Liver (tissue), 3 donors: ENCODE measurements around the gene RBM18.

Source experiments
- EGR1 ChIP-seq, 2 donors: IDR thresholded peaks; 2 replicates each; pipeline ENCODE4 v1.6.1; 2016 to 2018; ENCODE audit warnings: antibody characterized with exemption in 2 of 2, low read depth in 2 of 2
- GABPA ChIP-seq, 2 donors: IDR thresholded peaks in 1 of 2; conservative IDR thresholded peaks in 1 of 2; 2 replicates each; pipeline ENCODE4 v1.6.1; 2016; ENCODE audit warnings: antibody characterized with exemption in 2 of 2, mild to moderate bottlenecking in 1 of 2, moderate library complexity in 1 of 2
- HNF4G ChIP-seq: IDR thresholded peaks from 2 replicates; pipeline ENCODE4 v1.6.1; 2016; ENCODE audit warnings: antibody characterized with exemption
- JUND ChIP-seq, 2 donors: IDR thresholded peaks; 2 replicates each; pipeline ENCODE4 v1.6.1; 2016; ENCODE audit warnings: antibody characterized with exemption in 2 of 2
- MAX ChIP-seq: IDR thresholded peaks from 2 replicates; pipeline ENCODE4 v1.6.1; 2016; ENCODE audit warnings: antibody characterized with exemption
- RAD21 ChIP-seq, 2 donors: IDR thresholded peaks; 2 replicates each; pipeline ENCODE4 v1.6.1; 2016; ENCODE audit warnings: antibody characterized with exemption in 2 of 2, mild to moderate bottlenecking in 2 of 2
- RXRA ChIP-seq, 2 donors: IDR thresholded peaks; 2 replicates each; pipeline ENCODE4 v1.6.1; 2017 to 2018; ENCODE audit warnings: antibody characterized with exemption in 2 of 2, mild to moderate bottlenecking in 1 of 2
- SP1 ChIP-seq: IDR thresholded peaks from 2 replicates; pipeline ENCODE4 v1.6.1; 2018; ENCODE audit warnings: antibody characterized with exemption, mild to moderate bottlenecking
- TAF1 ChIP-seq: conservative IDR thresholded peaks from 2 replicates; pipeline ENCODE4 v1.6.1; 2016; ENCODE audit warnings: antibody characterized with exemption, mild to moderate bottlenecking
- YY1 ChIP-seq: IDR thresholded peaks from 2 replicates; pipeline ENCODE4 v1.6.1; 2016; ENCODE audit warnings: antibody characterized with exemption, mild to moderate bottlenecking
- TF ChIP-seq, protein P1 (sequence below): fragments of 150-350 bp; IDR thresholded peaks from 2 replicates; pipeline ENCODE4 v1.5.1; 2017; ENCODE audit warnings: improper control_type of control experiment, low read depth, low read length; ENCODE audit not compliant: missing input control
- TF ChIP-seq, protein P2 (sequence below): IDR thresholded peaks from 2 replicates; pipeline ENCODE4 v1.6.1; 2016; ENCODE audit warnings: antibody characterized with exemption
- TF ChIP-seq, protein P3 (sequence below): IDR thresholded peaks from 2 replicates; pipeline ENCODE4 v1.6.1; 2016; ENCODE audit warnings: antibody characterized with exemption, mild to moderate bottlenecking
- TF ChIP-seq, protein P4 (sequence below): IDR thresholded peaks from 2 replicates; pipeline ENCODE4 v1.6.1; 2016; ENCODE audit warnings: antibody characterized with exemption
- donor health status: healthy.
- donor health status: healthy.

- TF ChIP-seq, protein P1, sequence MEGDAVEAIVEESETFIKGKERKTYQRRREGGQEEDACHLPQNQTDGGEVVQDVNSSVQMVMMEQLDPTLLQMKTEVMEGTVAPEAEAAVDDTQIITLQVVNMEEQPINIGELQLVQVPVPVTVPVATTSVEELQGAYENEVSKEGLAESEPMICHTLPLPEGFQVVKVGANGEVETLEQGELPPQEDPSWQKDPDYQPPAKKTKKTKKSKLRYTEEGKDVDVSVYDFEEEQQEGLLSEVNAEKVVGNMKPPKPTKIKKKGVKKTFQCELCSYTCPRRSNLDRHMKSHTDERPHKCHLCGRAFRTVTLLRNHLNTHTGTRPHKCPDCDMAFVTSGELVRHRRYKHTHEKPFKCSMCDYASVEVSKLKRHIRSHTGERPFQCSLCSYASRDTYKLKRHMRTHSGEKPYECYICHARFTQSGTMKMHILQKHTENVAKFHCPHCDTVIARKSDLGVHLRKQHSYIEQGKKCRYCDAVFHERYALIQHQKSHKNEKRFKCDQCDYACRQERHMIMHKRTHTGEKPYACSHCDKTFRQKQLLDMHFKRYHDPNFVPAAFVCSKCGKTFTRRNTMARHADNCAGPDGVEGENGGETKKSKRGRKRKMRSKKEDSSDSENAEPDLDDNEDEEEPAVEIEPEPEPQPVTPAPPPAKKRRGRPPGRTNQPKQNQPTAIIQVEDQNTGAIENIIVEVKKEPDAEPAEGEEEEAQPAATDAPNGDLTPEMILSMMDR: no peak
- TF ChIP-seq EGR1 (IDR thresholded peaks at IDR 0.05; ENCODE audit: low read depth in 2 of 2) (no peak), HNF4G (no peak), YY1 (no peak), TAF1 (no peak), JUND (IDR thresholded peaks at IDR 0.05) (no peak), RAD21 (IDR thresholded peaks at IDR 0.05) (no peak), MAX (no peak), GABPA (IDR thresholded peaks at IDR 0.05 in 1 of 2, conservative IDR thresholded peaks at IDR 0.05 in 1 of 2) (no peak), SP1 (no peak), RXRA (IDR thresholded peaks at IDR 0.05) (no peak)
- TF ChIP-seq, protein P2, sequence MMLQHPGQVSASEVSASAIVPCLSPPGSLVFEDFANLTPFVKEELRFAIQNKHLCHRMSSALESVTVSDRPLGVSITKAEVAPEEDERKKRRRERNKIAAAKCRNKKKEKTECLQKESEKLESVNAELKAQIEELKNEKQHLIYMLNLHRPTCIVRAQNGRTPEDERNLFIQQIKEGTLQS: no peak
- TF ChIP-seq, protein P3, sequence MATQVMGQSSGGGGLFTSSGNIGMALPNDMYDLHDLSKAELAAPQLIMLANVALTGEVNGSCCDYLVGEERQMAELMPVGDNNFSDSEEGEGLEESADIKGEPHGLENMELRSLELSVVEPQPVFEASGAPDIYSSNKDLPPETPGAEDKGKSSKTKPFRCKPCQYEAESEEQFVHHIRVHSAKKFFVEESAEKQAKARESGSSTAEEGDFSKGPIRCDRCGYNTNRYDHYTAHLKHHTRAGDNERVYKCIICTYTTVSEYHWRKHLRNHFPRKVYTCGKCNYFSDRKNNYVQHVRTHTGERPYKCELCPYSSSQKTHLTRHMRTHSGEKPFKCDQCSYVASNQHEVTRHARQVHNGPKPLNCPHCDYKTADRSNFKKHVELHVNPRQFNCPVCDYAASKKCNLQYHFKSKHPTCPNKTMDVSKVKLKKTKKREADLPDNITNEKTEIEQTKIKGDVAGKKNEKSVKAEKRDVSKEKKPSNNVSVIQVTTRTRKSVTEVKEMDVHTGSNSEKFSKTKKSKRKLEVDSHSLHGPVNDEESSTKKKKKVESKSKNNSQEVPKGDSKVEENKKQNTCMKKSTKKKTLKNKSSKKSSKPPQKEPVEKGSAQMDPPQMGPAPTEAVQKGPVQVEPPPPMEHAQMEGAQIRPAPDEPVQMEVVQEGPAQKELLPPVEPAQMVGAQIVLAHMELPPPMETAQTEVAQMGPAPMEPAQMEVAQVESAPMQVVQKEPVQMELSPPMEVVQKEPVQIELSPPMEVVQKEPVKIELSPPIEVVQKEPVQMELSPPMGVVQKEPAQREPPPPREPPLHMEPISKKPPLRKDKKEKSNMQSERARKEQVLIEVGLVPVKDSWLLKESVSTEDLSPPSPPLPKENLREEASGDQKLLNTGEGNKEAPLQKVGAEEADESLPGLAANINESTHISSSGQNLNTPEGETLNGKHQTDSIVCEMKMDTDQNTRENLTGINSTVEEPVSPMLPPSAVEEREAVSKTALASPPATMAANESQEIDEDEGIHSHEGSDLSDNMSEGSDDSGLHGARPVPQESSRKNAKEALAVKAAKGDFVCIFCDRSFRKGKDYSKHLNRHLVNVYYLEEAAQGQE: no peak
- TF ChIP-seq, protein P4, sequence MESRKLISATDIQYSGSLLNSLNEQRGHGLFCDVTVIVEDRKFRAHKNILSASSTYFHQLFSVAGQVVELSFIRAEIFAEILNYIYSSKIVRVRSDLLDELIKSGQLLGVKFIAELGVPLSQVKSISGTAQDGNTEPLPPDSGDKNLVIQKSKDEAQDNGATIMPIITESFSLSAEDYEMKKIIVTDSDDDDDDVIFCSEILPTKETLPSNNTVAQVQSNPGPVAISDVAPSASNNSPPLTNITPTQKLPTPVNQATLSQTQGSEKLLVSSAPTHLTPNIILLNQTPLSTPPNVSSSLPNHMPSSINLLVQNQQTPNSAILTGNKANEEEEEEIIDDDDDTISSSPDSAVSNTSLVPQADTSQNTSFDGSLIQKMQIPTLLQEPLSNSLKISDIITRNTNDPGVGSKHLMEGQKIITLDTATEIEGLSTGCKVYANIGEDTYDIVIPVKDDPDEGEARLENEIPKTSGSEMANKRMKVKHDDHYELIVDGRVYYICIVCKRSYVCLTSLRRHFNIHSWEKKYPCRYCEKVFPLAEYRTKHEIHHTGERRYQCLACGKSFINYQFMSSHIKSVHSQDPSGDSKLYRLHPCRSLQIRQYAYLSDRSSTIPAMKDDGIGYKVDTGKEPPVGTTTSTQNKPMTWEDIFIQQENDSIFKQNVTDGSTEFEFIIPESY: no peak
Observed at GRCh38 chr9:122276096-122276495, 11.5 kb upstream of the RBM18 start.
